HG03039 (cell line): Measurements from ENCODE around the gene SOX5.
"Not testable (repeated sequence)": the region's sequence is repeated elsewhere in the genome, so short reads cannot be mapped to it uniquely, and the experiment has no call there.

Source experiments
- ATAC-seq: cut with Tn5 transposase; IDR thresholded peaks from one replicate; pipeline ENCODE4 v1.9.1; 2021; ENCODE audit warnings: mild to moderate bottlenecking, moderate library complexity; ENCODE audit not compliant: unreplicated experiment

The SOX5 gene

GRCh38 chr12:23556661-23557060, 392.8 kb downstream of the SOX5 start:
- no peak for ATAC-seq

GRCh38 chr12:23555825-23556207, 393.7 kb downstream of the SOX5 start:
- ATAC-seq, result no peak

DNA sequence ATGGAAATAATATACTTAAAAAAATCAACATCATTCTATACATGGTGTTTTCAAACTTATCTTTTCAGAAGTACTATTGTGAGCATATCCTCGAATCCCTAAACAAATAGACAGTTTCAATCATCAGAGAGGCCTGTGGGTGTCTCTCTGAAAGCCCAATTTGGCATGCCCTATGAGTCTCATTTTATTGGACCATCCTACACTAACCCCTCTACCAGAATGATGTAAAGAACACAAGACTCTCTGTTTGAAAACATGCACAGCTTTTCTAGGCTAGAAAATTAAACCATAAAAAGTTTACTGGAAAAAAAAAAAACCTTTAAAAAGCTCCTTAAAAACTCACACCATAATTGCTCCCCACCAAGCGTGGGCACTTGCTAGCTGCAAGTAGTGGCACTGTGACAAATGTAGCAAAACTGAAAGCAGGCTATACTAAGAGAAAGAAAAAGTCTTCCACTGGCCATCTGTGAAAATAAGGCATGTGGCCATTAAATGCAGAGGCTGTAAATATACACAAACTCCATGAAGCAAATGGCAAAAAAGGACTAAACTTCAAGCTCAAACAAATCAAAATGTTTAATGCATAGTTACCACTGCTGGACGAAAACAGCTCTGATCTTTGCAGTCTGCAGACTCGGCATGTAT, 394.2 kb downstream of the SOX5 start:
- no peak for ATAC-seq

GRCh38 chr12:23552417-23552816, 397.1 kb downstream of the SOX5 start:
- no peak for ATAC-seq

- no peak for ATAC-seq
Observed at GRCh38 chr12:23550753-23551152, 398.7 kb downstream of the SOX5 start.

DNA sequence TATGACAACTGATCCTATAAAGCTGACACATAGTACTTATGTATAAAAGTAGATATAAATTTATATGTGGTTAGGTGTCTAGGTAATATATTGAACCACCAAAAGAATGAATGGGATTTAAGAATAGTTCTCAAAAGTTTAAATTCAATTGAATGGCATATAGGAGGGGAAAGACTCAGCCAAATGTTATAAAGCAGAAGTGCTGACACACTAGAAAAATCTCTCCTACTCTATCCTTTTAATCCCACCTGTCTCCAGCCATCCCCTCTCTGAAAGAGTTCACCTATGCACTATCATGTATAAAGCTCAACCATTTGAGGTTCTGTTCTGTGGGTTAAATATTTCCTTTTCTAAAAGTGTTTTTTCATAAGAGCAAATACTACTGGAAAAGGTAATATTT, 400.7 kb downstream of the SOX5 start:
- no peak for ATAC-seq

GRCh38 chr12:23546756-23547155, 402.7 kb downstream of the SOX5 start:
- no peak for ATAC-seq

DNA sequence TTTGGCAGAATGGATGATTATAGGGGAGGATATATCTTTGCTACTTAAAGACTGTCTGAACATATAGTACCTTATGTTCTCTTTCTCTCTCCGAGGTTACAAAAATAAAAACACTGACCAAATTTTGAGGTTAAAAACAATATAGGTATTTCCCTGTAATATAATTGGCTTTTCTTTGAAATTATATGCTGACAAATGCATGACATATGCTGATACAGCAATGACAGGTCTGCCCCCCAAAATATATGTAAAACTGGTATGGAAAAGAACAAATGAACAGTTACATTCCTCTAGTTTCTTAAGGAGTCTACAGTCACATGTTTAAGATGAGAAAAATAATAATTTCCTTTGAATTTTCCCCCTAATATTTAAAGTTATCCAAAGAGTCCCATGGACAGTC, 405.7 kb downstream of the SOX5 start:
- no peak for ATAC-seq

- ATAC-seq, result no peak
Observed at GRCh38 chr12:23542187-23542586, 407.3 kb downstream of the SOX5 start.

DNA sequence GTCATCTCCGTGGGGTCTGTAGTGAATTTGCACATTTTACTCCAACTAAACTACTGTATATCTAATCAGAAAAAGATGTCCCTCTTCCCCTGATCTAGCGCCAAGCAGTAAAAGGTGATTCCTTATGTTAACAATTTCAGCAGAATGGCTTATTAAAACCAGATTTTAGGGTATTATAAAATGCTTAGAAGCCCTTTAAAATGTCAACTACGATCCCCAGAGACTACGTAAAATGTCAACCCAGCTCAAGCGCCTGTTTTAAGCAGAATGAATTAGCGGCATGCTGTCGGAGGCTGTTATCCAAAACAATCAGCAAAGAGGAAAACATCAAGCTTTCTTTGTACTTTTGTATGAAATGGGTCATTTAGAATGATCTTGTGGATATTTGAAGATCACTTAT, 408.9 kb downstream of the SOX5 start:
- ATAC-seq, result no peak

DNA sequence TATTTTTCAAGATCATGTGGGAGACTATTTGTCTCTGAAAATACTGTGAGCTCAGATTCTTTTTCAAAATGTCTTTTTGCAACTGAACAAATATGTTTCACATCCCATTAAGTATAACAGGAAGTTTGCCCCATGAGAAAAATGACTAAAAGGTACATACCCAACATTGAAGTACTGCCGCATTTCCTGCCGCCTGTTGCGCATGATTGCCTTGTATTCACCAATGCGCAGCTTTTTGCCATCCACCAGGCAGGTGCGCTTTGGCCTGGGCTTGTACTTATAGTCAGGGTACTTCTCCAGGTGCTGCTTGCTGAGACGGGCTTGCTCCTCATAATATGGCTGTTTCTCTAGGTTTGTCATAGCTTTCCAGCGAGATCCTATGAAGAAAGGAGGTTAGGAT, 413.2 kb downstream of the SOX5 start:
- ATAC-seq, result no peak

DNA sequence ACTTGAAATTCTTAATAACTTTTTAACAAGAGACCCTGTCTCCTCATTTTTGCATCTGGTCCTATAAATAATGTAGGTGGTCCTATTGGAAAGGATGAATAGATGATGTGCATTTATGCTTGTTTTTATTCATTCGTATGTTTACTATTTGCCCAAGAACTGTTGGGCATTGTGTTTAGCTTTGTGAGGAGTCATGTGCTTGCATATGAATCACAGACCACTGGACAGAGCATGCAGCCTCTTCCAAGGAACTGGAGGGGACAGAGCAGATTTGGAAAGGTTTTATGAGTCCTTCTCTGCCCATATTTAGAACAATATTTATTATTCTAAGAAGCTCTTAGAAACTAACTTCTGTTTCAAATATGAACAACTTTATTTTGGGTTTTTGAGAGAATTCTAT, 414.0 kb downstream of the SOX5 start:
- ATAC-seq, result no peak

DNA sequence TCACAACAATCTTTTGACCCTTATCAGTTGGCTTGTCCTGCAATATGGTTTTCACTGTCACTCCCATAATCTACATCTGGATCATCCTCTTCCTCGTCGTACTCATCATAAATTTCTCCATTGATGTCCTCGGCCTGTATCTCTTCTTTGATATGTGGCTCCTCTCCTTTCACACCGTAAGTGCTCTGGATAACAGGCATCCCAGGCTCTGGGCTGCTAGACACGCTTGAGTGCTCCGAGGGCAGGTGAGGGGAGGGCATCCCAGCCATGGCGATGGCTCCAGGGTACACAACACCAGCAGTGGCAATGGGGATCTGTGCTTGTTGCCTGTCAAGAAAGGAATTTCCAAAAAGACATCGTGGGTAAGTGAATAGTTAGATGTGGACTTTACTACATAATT, 415.3 kb downstream of the SOX5 start:
- no peak for ATAC-seq

- no peak for ATAC-seq
Observed at GRCh38 chr12:23533699-23534098, 415.8 kb downstream of the SOX5 start.

DNA sequence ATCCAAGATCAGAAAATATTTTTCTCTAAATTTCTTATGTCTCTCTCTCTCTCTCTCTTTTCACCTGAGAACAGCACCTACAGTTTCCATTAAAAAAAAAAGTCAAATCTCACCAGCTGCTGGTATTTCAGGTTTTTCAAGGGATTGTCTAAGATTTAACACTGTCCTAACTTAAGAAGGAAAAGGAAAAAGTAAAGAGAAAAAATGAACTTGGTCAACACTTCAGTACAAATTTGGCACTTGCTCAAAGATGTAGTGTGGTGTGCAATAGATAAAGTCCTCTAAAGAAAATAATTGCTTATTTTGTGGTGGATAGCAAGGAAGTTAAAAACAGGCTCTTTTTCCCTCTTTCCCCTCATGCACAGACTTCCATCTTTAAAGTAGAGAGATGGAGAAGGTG, 416.2 kb downstream of the SOX5 start:
- no peak for ATAC-seq

GRCh38 chr12:23528316-23528715, 421.2 kb downstream of the SOX5 start:
- no peak for ATAC-seq

DNA sequence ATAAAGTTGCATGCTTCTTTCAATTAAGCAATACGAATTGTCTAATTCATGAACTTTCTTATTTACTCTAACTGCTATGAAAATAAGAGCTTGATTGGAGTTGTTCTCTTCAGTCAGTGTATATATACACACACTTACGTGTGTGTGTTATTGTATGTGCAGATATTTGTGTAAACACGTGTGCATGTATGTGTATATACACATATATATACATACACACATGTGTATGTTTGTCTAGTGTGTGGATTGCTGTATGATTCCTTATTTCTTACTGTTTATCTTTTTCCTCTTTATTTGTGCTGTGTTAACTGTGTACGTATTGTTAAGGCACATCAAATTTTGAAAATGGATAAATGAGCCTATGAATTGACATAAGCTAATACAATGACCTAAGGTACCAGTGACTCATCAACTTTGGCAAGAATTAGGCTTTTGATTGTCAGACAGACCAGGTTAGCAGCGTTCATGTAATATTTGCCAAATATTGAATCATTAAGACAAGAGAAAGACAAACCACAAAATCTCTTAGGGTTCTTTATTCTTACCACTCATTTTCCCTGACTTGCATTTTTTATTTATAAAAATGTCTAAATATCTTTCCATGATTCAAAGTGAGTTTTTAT, 423.9 kb downstream of the SOX5 start:
- ATAC-seq, result no peak

DNA sequence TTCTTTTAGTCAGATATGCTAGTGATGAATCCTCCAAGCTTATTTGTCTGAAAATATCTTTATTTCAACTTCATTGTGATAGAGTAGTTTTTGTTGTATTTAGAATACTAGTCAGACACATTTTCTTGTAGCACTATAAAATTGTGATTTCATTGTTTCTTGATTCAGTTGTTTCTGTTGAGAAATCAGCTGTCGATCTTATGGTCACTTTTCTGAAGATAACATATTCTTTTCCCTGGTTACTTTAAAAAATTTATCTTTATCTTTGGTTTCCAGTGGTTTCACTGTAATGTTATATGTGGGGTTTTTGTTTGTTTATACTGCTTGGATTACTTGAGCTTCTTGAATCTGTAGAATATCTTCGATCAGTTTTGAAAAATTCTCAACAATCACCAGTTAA, 426.1 kb downstream of the SOX5 start:
- no peak for ATAC-seq

DNA sequence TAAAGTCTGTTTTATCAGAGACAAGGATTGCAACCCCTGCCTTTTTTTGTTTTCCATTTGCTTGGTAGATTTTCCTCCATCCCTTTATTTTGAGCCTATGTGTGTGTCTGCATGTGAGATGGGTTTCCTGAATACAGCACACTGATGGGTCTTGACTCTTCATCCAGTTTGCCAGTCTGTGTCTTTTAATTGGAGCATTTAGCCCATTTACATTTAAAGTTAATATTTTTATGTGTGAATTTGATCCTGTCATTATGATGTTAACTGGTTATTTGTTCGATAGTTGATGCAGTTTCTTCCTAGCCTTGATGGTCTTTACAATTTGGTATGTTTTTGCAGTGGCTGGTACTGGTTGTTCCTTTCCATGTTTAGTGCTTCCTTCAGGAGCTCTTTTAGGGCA, 430.0 kb downstream of the SOX5 start:
- not testable (repeated sequence) for ATAC-seq

- not testable (repeated sequence) for ATAC-seq
Observed at GRCh38 chr12:23515785-23516184, 433.7 kb downstream of the SOX5 start.

DNA sequence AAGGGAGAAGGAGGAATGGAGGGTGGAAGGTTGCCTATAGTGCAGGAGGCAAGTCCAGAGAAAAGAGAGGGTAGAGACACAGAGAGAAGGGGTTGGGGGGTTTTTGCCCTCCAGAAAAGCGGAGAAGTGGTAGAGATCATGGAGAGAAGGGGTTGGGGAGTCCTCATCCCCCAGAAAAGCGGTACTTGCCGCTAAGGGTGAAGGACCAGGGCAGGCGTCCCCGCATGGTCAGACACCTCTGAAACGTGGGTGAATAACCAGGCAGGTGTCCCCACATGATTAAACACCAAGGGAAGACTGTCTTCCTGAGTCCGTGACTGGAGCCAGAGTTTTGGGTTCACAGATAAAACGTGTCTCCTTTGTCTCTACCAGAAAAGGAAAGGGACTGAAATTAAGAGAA, 439.0 kb downstream of the SOX5 start:
- ATAC-seq, result no peak

GRCh38 chr12:23509832-23510231, 439.6 kb downstream of the SOX5 start:
- not testable (repeated sequence) for ATAC-seq

DNA sequence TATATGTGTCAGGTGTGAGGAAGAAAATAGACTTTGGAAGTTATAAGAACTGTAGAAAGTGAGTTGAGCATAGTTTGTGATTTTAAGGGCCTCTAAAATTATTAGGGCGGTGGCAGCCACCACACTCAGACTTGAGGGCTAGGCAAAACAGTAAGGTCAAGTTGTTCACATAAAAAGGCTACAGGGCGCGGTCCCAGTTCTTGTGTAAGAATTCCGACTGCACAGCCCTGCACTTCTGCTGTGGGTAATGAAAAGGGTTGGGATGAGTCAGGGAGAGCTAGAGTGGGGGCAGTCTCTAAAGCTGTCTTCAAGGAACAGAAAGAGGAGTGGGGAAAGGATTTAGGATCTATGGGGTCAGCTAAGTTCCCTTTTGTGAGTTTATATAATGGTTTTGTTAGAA, 441.7 kb downstream of the SOX5 start:
- ATAC-seq, result not testable (repeated sequence)
